HUES6 (cell line): ENCODE measurements around the gene CASQ2.

Experiments
- H3K27ac ChIP-seq: 2 replicates; pipeline ENCODE4 v1.7.0; 2013; ENCODE audit warnings: low read depth, mild to moderate bottlenecking, low read length, inconsistent platforms
- H3K27me3 ChIP-seq: 2 replicates; pipeline ENCODE4 v1.6.1; 2013; ENCODE audit warnings: low read length; ENCODE audit not compliant: control insufficient read depth, insufficient read depth
- H3K36me3 ChIP-seq: 2 replicates; pipeline ENCODE4 v1.6.1; 2013; ENCODE audit warnings: low read length; ENCODE audit not compliant: control insufficient read depth, insufficient read depth
- H3K4me1 ChIP-seq: 2 replicates; pipeline ENCODE4 v1.6.1; 2013; ENCODE audit warnings: low read length; ENCODE audit not compliant: control insufficient read depth, insufficient read depth
- H3K4me3 ChIP-seq: 2 replicates; pipeline ENCODE4 v1.5.1; 2013; ENCODE audit warnings: low read depth, low read length
- H3K9ac ChIP-seq: one replicate; pipeline ENCODE4 v1.6.1; 2013; ENCODE audit warnings: mild to moderate bottlenecking, low read length
- H3K9me3 ChIP-seq: 2 replicates; pipeline ENCODE4 v1.6.1; 2013; ENCODE audit warnings: low read depth, low read length; ENCODE audit not compliant: control insufficient read depth, insufficient read depth

CASQ2 gene

DNA sequence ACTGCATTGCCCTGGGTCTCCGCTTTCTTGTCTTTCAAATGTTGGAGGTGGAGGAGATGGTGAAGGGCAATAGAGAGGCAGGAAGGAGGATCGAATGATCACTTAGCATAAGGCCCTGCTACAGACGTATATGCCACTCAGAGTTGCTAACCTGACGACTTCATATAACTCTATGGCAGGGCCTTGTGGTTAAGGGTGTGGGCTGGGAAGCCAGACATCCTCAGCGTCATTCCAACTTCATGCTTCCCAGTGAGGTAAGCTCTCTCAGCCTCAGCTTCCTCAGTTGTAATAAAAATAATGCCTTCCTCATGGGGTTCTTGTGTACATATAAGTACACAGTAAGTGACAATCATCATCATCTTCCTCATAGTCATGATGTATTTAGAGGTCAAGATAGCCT, 54.6 kb downstream of the CASQ2 start:
- Histone ChIP-seq H3K9me3 (no peaks in the 10 kb centered on the region), H3K27me3 (no peaks in the 10 kb centered on the region), H3K27ac (no peak overlapping the region), H3K9ac (no peak overlapping the region), H3K36me3 (no peaks in the 10 kb centered on the region), H3K4me3 (no peak overlapping the region), H3K4me1 (peaks cover 18% of the 10 kb centered on the region)

DNA sequence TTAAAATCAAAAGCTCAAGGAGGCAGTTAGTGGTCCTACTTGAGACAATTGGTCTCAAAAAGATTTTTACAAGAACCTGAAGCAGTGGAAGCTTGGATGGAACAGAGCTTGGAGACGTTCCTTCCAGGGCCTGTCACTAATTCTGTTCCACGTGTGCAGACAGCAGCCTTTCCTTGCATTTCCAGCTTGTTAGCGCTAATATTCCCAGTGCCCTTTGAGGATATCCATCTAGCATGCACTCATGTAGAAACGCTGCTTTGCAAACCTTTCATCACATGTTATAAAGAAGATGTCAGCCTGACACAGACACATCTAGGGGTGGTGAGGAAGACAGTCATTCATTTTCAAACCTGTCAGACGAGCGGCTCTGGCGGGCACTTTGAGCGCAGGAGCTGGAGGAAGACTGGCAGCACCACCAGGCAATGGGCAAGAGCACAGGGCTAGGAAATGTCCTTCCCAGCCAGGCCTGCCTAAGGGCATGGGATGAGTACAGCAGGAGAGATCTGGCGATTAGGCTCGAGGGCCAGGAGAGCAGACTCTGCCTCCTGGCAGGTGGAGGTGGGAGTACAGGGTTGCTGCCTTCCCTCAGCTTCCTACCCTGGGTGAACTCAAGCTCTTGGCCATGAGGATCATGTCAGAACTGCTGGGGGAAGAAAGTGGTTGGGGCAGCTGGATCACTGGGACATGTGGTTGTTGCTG, 55.5 kb downstream of the CASQ2 start:
- no peaks in the 10 kb centered on the region for H3K9me3 ChIP-seq
- no peaks in the 10 kb centered on the region for H3K27me3 ChIP-seq
- no peak overlapping the region for H3K9ac ChIP-seq
- H3K27ac ChIP-seq = no peak overlapping the region
- H3K4me3 ChIP-seq = no peak overlapping the region
- no peaks in the 10 kb centered on the region for H3K36me3 ChIP-seq
- H3K4me1 ChIP-seq = peaks cover 18% of the 10 kb centered on the region

DNA sequence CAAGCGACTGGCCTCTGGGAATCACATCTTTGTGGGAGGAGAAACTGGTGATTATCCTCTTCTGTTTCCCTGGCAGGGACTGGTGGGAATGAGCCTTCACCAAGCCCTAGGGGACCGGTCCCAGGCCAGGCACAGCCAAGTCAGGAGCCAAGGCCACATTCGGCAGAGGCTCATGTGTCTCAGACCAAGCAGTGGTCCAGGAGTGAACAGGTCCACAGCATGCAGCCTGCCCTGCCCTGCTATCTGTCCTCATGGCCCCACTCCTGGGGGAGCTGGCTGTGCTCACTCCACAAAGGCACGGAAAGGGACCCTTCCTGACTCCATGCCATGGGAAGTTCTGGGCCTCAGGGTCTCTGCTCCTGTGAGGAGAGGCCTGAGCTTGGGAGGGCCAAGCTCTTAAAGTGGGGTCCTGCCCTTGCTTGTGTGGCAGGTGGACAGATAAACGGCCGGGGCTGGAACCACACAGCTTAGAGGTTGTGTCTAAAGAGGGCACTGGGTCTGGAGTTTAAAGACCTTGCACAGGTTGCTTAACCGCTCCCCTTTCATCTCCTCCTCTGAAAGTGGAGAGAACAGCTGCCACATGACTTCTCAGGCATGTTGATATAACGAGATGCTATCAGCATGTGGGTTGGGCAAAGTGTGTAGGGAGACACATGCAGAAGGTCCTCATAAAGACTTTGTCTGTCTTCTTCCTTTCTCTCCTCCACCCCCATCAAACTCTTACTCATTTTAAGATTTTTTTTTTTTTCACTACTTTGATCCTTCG, 57.5 kb downstream of the CASQ2 start:
- Histone ChIP-seq H3K4me3 (no peak overlapping the region), H3K36me3 (no peaks in the 10 kb centered on the region), H3K9me3 (no peaks in the 10 kb centered on the region), H3K4me1 (peaks cover 21% of the 10 kb centered on the region), H3K27ac (no peak overlapping the region), H3K27me3 (no peaks in the 10 kb centered on the region), H3K9ac (no peak overlapping the region)

DNA sequence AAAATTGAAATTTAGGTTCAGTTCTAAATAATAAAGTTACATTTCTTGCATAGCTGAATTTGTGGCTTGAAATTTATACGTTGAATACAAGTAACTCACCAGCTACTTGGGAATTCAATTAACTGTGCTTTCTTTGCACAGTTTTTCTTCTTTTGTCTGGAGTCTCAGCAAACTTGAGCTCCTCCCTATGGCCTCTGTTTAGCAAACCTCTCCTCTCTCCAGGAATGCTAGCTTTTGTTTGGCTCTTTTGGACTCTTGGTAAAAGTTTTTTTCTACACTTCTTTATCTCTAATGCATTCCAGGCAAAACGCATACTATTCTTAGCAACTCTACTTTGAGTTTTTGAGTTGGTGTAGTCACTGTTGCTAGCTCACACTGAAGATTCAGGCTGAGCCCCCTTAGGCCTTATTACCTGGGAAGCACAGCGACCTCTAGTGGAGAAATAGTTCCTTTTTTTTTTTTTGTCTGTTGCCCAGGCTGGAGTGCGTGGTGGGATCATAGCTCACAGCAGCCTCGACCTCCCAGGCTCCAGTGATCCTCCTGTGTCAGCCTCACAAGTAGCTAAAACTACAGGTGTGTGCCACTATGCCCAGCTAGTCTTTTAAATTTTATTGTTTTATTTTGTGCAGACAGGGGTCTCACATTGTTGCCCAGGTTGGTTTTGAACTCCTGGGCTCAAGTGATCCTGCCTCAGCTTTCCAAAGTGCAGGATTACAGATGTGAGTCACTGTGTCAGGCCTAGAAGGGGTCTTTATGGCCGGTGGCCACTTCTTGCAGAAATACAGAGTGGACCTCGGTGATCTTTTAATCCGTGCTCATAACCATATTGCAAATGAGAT, 61.7 kb downstream of the CASQ2 start:
- H3K36me3 ChIP-seq = no peaks in the 10 kb centered on the region
- H3K9me3 ChIP-seq = no peaks in the 10 kb centered on the region
- no peaks in the 10 kb centered on the region for H3K27me3 ChIP-seq
- H3K4me3 ChIP-seq = no peak overlapping the region
- peaks cover 5% of the 10 kb centered on the region; the same call in 1 of the 2 replicates for H3K4me1 ChIP-seq
- no peak overlapping the region for H3K27ac ChIP-seq
- no peak overlapping the region for H3K9ac ChIP-seq

DNA sequence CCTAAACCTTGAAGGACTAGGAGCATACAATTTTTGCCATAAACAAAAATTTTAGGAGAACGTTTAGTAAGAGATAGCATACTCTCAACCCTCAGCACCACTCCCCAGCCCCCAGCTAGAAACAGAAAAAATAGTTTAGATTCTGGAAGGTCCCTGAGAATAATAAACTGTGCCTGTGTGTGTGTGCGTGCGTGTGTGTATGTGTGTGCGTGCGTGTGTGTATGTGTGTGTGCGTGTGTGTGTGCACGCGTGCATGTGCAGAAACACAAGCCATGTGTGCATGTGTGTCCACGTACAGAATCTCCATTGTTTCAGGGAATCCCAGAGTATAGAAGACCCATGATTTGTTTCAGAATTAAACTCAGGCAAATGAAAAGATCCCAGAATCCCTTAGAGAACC, 62.6 kb downstream of the CASQ2 start:
- H3K27ac ChIP-seq = no peak overlapping the region
- no peak overlapping the region for H3K9ac ChIP-seq
- no peaks in the 10 kb centered on the region for H3K36me3 ChIP-seq
- peaks cover 5% of the 10 kb centered on the region; the same call in 1 of the 2 replicates for H3K4me1 ChIP-seq
- H3K9me3 ChIP-seq = no peaks in the 10 kb centered on the region
- H3K27me3 ChIP-seq = no peaks in the 10 kb centered on the region
- no peak overlapping the region for H3K4me3 ChIP-seq

DNA sequence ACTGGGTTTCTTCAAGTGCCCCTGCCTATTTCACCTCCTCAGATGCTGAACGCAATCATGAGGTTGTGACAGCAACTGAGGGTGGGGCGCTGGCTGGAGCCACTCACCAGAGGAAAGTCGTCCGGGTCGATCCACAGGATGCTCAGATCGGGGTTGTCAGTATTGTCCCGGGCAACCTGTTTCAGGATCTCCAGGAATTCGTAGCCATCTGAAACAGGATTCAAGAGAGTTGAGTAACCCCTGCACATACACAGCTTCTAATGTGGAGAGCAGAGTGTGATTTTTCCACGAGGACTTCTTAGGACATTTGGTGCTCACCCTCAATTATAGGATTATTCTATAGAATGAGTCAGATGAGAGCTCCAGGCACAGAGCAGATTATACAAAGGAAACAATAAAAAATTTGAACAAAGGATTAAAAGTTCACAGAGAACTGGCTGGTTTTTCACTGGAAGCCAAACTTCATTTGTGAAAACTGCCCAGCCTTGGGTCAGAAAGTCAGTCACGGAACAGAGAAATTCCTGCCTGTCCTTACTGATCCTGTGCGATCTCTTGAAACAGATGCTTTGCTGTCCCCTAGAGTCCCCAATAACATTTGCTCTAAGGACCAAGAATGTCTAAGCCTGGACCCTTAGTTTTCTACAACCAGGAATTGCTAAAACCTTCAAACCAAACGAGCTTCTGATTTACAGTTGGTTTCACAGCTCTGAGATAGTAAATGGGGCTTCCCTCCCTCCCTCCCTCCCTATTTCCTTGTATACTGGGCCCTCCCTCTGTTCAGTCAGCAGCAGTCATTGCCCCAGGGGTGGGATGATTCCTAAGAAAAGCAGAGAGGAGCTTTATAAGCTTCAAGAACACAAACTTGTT, 63.2 kb downstream of the CASQ2 start:
- Histone ChIP-seq H3K27ac (no peak overlapping the region), H3K36me3 (no peaks in the 10 kb centered on the region), H3K4me3 (no peak overlapping the region), H3K9ac (no peak overlapping the region), H3K4me1 (peaks cover 5% of the 10 kb centered on the region; the same call in 1 of the 2 replicates), H3K27me3 (no peaks in the 10 kb centered on the region), H3K9me3 (no peaks in the 10 kb centered on the region)

DNA sequence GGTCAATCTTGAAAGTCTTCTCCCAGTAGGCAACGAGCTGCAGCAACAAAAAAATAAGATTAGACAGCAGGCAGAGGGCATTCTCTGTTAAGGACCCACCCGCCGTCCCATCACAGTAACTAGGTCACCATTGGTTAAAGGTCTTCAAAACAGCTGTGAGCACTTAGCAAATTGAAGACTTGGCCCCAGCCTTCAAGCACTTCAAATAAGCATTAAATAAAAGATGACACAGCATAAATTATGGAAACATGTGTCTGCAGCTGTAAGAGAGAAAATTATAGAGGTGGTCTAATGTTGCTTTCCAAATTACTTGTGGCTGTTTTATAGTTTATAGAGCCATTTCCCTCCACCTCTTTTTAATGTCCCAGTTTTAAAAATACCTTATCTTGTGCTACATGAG, 65.6 kb downstream of the CASQ2 start:
- H3K4me3 ChIP-seq = no peak overlapping the region
- H3K9me3 ChIP-seq = no peaks in the 10 kb centered on the region
- no peaks in the 10 kb centered on the region for H3K36me3 ChIP-seq
- H3K9ac ChIP-seq = no peak overlapping the region
- H3K4me1 ChIP-seq = peaks cover 5% of the 10 kb centered on the region; the same call in 1 of the 2 replicates
- H3K27me3 ChIP-seq = no peaks in the 10 kb centered on the region
- H3K27ac ChIP-seq = no peak overlapping the region

DNA sequence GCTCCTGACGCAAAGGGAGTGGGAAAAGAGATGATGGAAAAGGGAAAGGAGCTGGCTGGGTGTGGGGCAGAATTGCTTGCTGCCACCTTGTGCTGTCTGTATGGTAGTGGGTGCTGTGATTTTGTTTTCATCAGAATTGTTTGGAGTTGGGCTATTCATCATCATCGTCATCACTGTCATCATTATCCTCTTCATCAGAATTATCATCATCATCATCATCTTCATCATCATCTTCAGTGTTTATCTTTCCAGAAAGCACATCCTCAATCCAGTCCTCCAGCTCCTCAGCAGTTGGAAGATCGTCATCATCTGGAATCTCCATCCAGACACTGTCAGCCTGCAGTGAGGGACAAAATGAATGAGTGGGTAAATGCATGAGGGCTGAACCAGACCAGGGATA, 67.4 kb downstream of the CASQ2 start:
- Histone ChIP-seq H3K36me3 (no peaks in the 10 kb centered on the region), H3K4me1 (peaks cover 3% of the 10 kb centered on the region; the same call in 1 of the 2 replicates), H3K27me3 (no peaks in the 10 kb centered on the region), H3K9me3 (no peaks in the 10 kb centered on the region), H3K9ac (no peak overlapping the region), H3K4me3 (no peak overlapping the region), H3K27ac (no peak overlapping the region)

DNA sequence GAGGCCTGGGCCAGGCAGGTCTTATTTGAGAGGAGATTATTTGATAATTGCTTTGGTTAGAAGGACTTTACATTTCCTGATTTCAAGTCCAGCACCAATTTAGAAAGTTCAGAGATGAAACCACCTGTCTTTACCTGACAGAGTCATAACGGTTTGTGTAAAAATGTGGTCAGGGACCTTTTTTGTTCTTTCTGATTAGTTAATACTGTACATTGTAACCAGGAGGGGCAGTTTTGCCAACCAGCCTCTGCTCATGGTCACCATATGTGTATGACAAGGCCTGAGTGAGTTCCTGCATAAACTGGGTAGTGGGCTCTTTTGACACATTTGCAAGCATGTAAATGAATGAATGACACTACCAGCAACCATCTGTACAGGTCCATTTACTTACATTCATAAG, 70.9 kb downstream of the CASQ2 start:
- Histone ChIP-seq H3K4me3 (no peak overlapping the region), H3K27ac (no peak overlapping the region), H3K36me3 (peaks cover 6% of the 10 kb centered on the region; the same call in 1 of the 2 replicates), H3K9ac (no peak overlapping the region), H3K27me3 (no peaks in the 10 kb centered on the region), H3K9me3 (no peaks in the 10 kb centered on the region), H3K4me1 (no peaks in the 10 kb centered on the region)

DNA sequence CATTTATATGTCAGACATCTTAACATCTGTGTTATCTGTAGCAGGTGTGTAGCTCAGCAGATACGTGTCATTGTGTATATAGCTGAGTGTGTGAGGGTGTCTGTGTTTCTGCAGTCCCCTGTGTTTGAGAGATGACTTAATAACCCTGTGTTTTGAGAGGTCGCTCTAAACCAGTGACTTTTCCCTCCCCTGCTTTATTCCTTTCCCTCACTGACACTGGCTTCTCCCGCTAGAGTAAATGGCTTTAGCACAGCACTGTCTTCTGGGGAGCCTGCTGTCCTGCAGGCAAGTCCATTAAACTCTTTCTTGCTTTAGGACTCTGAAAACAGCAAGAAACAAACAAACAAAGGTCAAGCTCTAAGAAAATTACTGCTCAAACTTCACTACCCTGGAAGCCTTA, 73.7 kb downstream of the CASQ2 start:
- Histone ChIP-seq H3K27ac (no peak overlapping the region), H3K4me1 (no peaks in the 10 kb centered on the region), H3K27me3 (no peaks in the 10 kb centered on the region), H3K9me3 (no peaks in the 10 kb centered on the region), H3K9ac (no peak overlapping the region), H3K36me3 (peaks cover 31% of the 10 kb centered on the region), H3K4me3 (no peak overlapping the region)
